MM.1S (cell line): ENCODE results near the gene LAMA4.

Experiments used
- CTCF ChIP-seq: fragments of 300-600 bp; sonication (generic); IDR thresholded peaks from 2 replicates; pipeline ENCODE4 v1.5.1; 2016; ENCODE audit warnings: antibody characterized with exemption, low read length, mixed read lengths
- EZH2 ChIP-seq: fragments of 300-600 bp; sonication (generic); optimal IDR thresholded peaks from 2 replicates; pipeline ENCODE3; 2017; ENCODE audit warnings: low read depth, mild to moderate bottlenecking, antibody characterized with exemption, low read length, mixed read lengths
- EZH2phosphoT487 ChIP-seq: fragments of 300-600 bp; sonication (generic); IDR thresholded peaks from 2 replicates; pipeline ENCODE4 v1.6.1; 2018; ENCODE audit warnings: antibody characterized with exemption, low read length

GRCh38 chr6:112153926-112154607 lies 100.3 kb downstream of the LAMA4 start:
- TF ChIP-seq CTCF = no peak
- TF ChIP-seq EZH2 = no peak
- TF ChIP-seq EZH2phosphoT487 = no peak
